Thyroid gland (tissue), 4 donors: ENCODE results near the gene MAP3K6.

Source experiments
- POLR2A ChIP-seq, 2 donors: fragments of 450-650 bp; IDR thresholded peaks; one replicate each; pipeline ENCODE4 v1.6.1; 2017; ENCODE audit warnings: antibody characterized with exemption in 2 of 2, mild to moderate bottlenecking in 2 of 2, moderate library complexity in 1 of 2
- TF ChIP-seq, protein P1 (sequence below), 6 experiments: fragments of 200-600 bp in 3 of 6; fragments of 450-650 bp in 3 of 6; sonication (generic) in 3 of 6; IDR thresholded peaks; one replicate each; pipeline ENCODE4 v1.5.1; 2016 to 2019; ENCODE audit warnings: antibody characterized with exemption in 6 of 6, mild to moderate bottlenecking in 2 of 6, inconsistent platforms in 1 of 6, moderate library complexity in 1 of 6

GRCh38 chr1:27400082-27400962 is 33.6 kb upstream of the MAP3K6 start:
- TF ChIP-seq, protein P1, sequence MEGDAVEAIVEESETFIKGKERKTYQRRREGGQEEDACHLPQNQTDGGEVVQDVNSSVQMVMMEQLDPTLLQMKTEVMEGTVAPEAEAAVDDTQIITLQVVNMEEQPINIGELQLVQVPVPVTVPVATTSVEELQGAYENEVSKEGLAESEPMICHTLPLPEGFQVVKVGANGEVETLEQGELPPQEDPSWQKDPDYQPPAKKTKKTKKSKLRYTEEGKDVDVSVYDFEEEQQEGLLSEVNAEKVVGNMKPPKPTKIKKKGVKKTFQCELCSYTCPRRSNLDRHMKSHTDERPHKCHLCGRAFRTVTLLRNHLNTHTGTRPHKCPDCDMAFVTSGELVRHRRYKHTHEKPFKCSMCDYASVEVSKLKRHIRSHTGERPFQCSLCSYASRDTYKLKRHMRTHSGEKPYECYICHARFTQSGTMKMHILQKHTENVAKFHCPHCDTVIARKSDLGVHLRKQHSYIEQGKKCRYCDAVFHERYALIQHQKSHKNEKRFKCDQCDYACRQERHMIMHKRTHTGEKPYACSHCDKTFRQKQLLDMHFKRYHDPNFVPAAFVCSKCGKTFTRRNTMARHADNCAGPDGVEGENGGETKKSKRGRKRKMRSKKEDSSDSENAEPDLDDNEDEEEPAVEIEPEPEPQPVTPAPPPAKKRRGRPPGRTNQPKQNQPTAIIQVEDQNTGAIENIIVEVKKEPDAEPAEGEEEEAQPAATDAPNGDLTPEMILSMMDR (IDR thresholded peaks at IDR 0.05) = no peak
- no peak for TF ChIP-seq POLR2A (IDR thresholded peaks at IDR 0.05)
